Vagina (tissue), 2 donors: ENCODE measurements around the gene SAMD4A.

ENCODE experiments used
- POLR2A ChIP-seq, 2 donors: fragments of 450-650 bp; IDR thresholded peaks; one replicate each; pipeline ENCODE4 v1.6.1; 2017; ENCODE audit warnings: antibody characterized with exemption in 2 of 2, mild to moderate bottlenecking in 2 of 2, moderate library complexity in 2 of 2
- POLR2AphosphoS5 ChIP-seq, 2 donors: sonication (generic); formaldehyde crosslinking; IDR thresholded peaks; one replicate each; pipeline ENCODE4 v1.9.0; 2017; ENCODE audit warnings: antibody characterized with exemption in 2 of 2, mild to moderate bottlenecking in 2 of 2, low read depth in 1 of 2; ENCODE audit not compliant: insufficient read depth in 1 of 2
- TF ChIP-seq, protein P1 (sequence below), 3 experiments: fragments of 450-650 bp in 2 of 3; fragments of 200-600 bp in 1 of 3; sonication (generic) in 1 of 3; IDR thresholded peaks; one replicate each; pipeline ENCODE4 v1.5.1; 2017 to 2019; ENCODE audit warnings: antibody characterized with exemption in 3 of 3, mild to moderate bottlenecking in 2 of 3, moderate library complexity in 2 of 3

DNA sequence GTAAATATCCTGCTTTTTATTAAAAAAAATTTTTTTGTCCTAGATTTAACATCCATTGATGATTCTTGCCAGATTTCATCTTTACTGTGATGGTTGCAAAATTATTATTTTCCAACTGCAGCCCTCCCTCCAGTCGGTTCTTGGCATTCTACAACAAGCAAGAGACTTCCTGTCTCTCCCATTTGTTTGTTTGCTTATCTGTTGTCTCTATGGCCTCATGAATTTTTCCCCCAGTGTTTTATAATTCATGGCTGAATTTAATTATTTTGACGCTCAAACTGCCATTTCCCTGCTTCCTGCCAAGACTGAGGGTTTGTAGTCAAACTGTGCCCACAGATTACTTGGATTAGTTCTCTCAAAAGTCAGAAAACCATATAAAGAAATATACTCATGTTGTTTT lies 31.3 kb upstream of the SAMD4A start:
- TF ChIP-seq POLR2A (IDR thresholded peaks at IDR 0.05) (no peak), POLR2AphosphoS5 (IDR thresholded peaks at IDR 0.05; ENCODE audit: insufficient read depth in 1 of 2, low read depth in 1 of 2) (no peak)
- TF ChIP-seq, protein P1, sequence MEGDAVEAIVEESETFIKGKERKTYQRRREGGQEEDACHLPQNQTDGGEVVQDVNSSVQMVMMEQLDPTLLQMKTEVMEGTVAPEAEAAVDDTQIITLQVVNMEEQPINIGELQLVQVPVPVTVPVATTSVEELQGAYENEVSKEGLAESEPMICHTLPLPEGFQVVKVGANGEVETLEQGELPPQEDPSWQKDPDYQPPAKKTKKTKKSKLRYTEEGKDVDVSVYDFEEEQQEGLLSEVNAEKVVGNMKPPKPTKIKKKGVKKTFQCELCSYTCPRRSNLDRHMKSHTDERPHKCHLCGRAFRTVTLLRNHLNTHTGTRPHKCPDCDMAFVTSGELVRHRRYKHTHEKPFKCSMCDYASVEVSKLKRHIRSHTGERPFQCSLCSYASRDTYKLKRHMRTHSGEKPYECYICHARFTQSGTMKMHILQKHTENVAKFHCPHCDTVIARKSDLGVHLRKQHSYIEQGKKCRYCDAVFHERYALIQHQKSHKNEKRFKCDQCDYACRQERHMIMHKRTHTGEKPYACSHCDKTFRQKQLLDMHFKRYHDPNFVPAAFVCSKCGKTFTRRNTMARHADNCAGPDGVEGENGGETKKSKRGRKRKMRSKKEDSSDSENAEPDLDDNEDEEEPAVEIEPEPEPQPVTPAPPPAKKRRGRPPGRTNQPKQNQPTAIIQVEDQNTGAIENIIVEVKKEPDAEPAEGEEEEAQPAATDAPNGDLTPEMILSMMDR (IDR thresholded peaks at IDR 0.05): no peak
